Panc1 (cell line): ENCODE results near the gene ANXA6. TPM values are rescaled to one million over a fixed set of nuclear protein-coding genes. Genes with fewer than 3 reads are reported as not detected.

ENCODE experiments used
- ATAC-seq: fragments of 200-7000 bp; cut with Tn5 transposase; 2 replicates; pipeline ENCODE4 v1.9.1; 2020; ENCODE audit warnings: mild to moderate bottlenecking, moderate library complexity
- BruUV-seq: library from RNA; stranded (reverse); fragments of 400-500 nt; replicated peaks from 2 replicates; lab custom pipeline; 2021; lab: Mats Ljungman, UMichigan
- CTCF ChIA-PET: fragments of 300-600 bp; sonication (Branson Sonifier 250); formaldehyde crosslinking; loops from one replicate; lab custom pipeline; 2022; ENCODE audit warnings: antibody characterized with exemption; lab: Charles Lee
- POLR2A ChIA-PET: fragments of 300-600 bp; sonication (Branson Sonifier 250); formaldehyde crosslinking; loops from one replicate; lab custom pipeline; 2022; ENCODE audit warnings: antibody characterized with exemption; lab: Charles Lee
- DNase-seq: peaks from one replicate; pipeline ENCODE4 v3.0.0-alpha.2; 2010; ENCODE audit warnings: low read depth, low spot score
- H3K27ac ChIP-seq: 2 replicates; pipeline ENCODE4 v1.5.1; 2011; ENCODE audit warnings: mild to moderate bottlenecking, low read length, inconsistent platforms
- H3K27me3 ChIP-seq: fragments of 200-500 bp; sonication (Bioruptor generic); 2 replicates; pipeline ENCODE4 v1.6.0; 2014; ENCODE audit warnings: low read length, inconsistent platforms; ENCODE audit not compliant: control insufficient read depth, insufficient read depth
- H3K36me3 ChIP-seq: fragments of 200-500 bp; sonication (Bioruptor generic); 2 replicates; pipeline ENCODE4 v1.5.1; 2014; ENCODE audit warnings: inconsistent platforms, mild to moderate bottlenecking, low read length, moderate library complexity; ENCODE audit not compliant: control insufficient read depth, insufficient read depth
- H3K4me1 ChIP-seq: 2 replicates; pipeline ENCODE4 v1.5.1; 2011; ENCODE audit warnings: inconsistent platforms, mild to moderate bottlenecking, low read length, moderate library complexity; ENCODE audit not compliant: control insufficient read depth, insufficient read depth
- H3K4me3 ChIP-seq, 2 experiments: 2 replicates each; pipeline ENCODE4 v1.5.1; 2011 to 2012; ENCODE audit warnings: low read depth in 2 of 2, low read length in 2 of 2, mild to moderate bottlenecking in 2 of 2, inconsistent platforms in 1 of 2, moderate library complexity in 1 of 2
- H3K9me3 ChIP-seq: fragments of 200-500 bp; sonication (Bioruptor generic); 2 replicates; pipeline ENCODE4 v1.5.1; 2014; ENCODE audit warnings: low read depth, mild to moderate bottlenecking, inconsistent platforms, low read length, moderate library complexity; ENCODE audit not compliant: control insufficient read depth, insufficient read depth
- CTCF ChIP-seq: fragments of 450-650 bp; IDR thresholded peaks from 2 replicates; pipeline ENCODE4 v1.5.1; 2017; ENCODE audit warnings: mild to moderate bottlenecking
- POLR2AphosphoS5 ChIP-seq: IDR thresholded peaks from 2 replicates; pipeline ENCODE4 v1.6.1; 2012; ENCODE audit warnings: mild to moderate bottlenecking, low read depth, low read length, moderate library complexity
- REST ChIP-seq, 2 experiments: IDR thresholded peaks; 2 replicates each; pipeline ENCODE4 v1.6.1; 2011 to 2012; ENCODE audit warnings: low read depth in 2 of 2, control low read depth in 1 of 2, low read length in 1 of 2, mild to moderate bottlenecking in 1 of 2, moderate library complexity in 1 of 2; ENCODE audit not compliant: insufficient read depth in 1 of 2
- SIN3A ChIP-seq: IDR thresholded peaks from 2 replicates; pipeline ENCODE4 v1.6.1; 2012; ENCODE audit warnings: low read depth, mild to moderate bottlenecking, low read length, moderate library complexity, borderline replicate concordance; ENCODE audit not compliant: insufficient read depth
- TCF7L2 ChIP-seq: IDR thresholded peaks from 2 replicates; pipeline ENCODE4 v1.6.1; 2011; ENCODE audit warnings: mild to moderate bottlenecking, low read depth, low read length, inconsistent platforms
- in situ Hi-C: cut with HindIII; loops from 2 replicates; pipeline ENCODE4 v1.10.0; 2016; ENCODE audit warnings: low sequenced_read_pairs, low pct_unique_long_range_greater_than_20kb
- intact Hi-C: fragments of 100-400 bp; cut with micrococcal nuclease; formaldehyde crosslinking; loops from one replicate; pipeline ENCODE4 v1.10.0; 2022; ENCODE audit not compliant: unreplicated experiment
- total RNA-seq: library from RNA; stranded (reverse); gene quantifications from one replicate; pipeline ENCODE4 v1.2.1, GENCODE V29; 2021; ENCODE audit not compliant: unreplicated experiment

ANXA6 gene
- total RNA-seq, 1 experiment from 2014 or later, result 60.0 TPM

GRCh38 chr5:151146061-151146460, 11.5 kb downstream of the ANXA6 start:
- DNase-seq (no peak), ATAC-seq (no peak)
- ChIA-PET POLR2A (no interaction called here), CTCF (no interaction called here)
- intact Hi-C loops (no loop called here), in situ Hi-C loops (no loop called here)
- H3K27ac ChIP-seq, result no peak overlapping the region
- no TSS peak for BruUV-seq
- H3K27me3 ChIP-seq, result no peaks in the 10 kb centered on the region
- TF ChIP-seq POLR2AphosphoS5, result no peak
- TF ChIP-seq REST (IDR thresholded peaks at IDR 0.05; ENCODE audit: insufficient read depth in 1 of 2, low read depth in 2 of 2, low read length in 1 of 2), result no peak
- no peak for TF ChIP-seq TCF7L2
- no peak for TF ChIP-seq CTCF
- no peak for TF ChIP-seq SIN3A
- H3K4me1 ChIP-seq, result no peaks in the 10 kb centered on the region
- no peaks in the 10 kb centered on the region for H3K36me3 ChIP-seq
- no peak overlapping the region for H3K4me3 ChIP-seq
- H3K9me3 ChIP-seq, result no peaks in the 10 kb centered on the region

GRCh38 chr5:151144922-151145321, 12.7 kb downstream of the ANXA6 start:
- ATAC-seq (no peak), DNase-seq (no peak)
- ChIA-PET POLR2A (no interaction called here), CTCF (interaction anchor here (1.1 kb wide), 1 partner anchor 18 kb away, joined by 3 read pairs; no protein-coding TSS in a partner anchor)
- in situ Hi-C loops, result no loop called here
- no TSS peak for BruUV-seq
- no peak overlapping the region for H3K4me3 ChIP-seq
- intact Hi-C loops, result no loop called here
- TF ChIP-seq SIN3A, result no peak
- TF ChIP-seq REST (IDR thresholded peaks at IDR 0.05; ENCODE audit: insufficient read depth in 1 of 2, low read depth in 2 of 2, low read length in 1 of 2), result no peak
- TF ChIP-seq TCF7L2, result no peak
- no peak for TF ChIP-seq CTCF
- TF ChIP-seq POLR2AphosphoS5, result no peak
- H3K36me3 ChIP-seq, result no peaks in the 10 kb centered on the region
- H3K27me3 ChIP-seq, result no peaks in the 10 kb centered on the region
- no peak overlapping the region for H3K27ac ChIP-seq
- H3K9me3 ChIP-seq, result no peaks in the 10 kb centered on the region
- no peaks in the 10 kb centered on the region for H3K4me1 ChIP-seq
